Retinal pigment epithelial cell (primary cell): ENCODE data around the gene DHRS7B.

Experiments
- DNase-seq: peaks from one replicate; pipeline ENCODE4 v3.0.0-alpha.2; 2010; ENCODE audit warnings: low read depth
- H3K4me3 ChIP-seq: 2 replicates; pipeline ENCODE4 v1.5.1; 2011; ENCODE audit warnings: mild to moderate bottlenecking, low read length, control low read depth, moderate library complexity
- CTCF ChIP-seq: conservative IDR thresholded peaks from 2 replicates; pipeline ENCODE4 v1.5.1; 2011; ENCODE audit warnings: low read depth, low read length, control low read depth, inconsistent platforms

The DHRS7B gene

GRCh38 chr17:21177854-21178600 lies 51.3 kb downstream of the DHRS7B start:
- no peak for TF ChIP-seq CTCF
- no peak overlapping the region for H3K4me3 ChIP-seq
- no peak for DNase-seq

- no peak overlapping the region for H3K4me3 ChIP-seq
- no peak for TF ChIP-seq CTCF
- DNase-seq: no peak
Measured at GRCh38 chr17:21183468-21183867, 56.7 kb downstream of the DHRS7B start.

GRCh38 chr17:21184570-21184969 lies 57.8 kb downstream of the DHRS7B start:
- DNase-seq: no peak
- H3K4me3 ChIP-seq: no peak overlapping the region
- no peak for TF ChIP-seq CTCF

- TF ChIP-seq CTCF: no peak
- no peak for DNase-seq
- no peak overlapping the region for H3K4me3 ChIP-seq
Measured at GRCh38 chr17:21185061-21185460, 58.3 kb downstream of the DHRS7B start.

- H3K4me3 ChIP-seq: no peak overlapping the region
- no peak for DNase-seq
- TF ChIP-seq CTCF: no peak
Measured at GRCh38 chr17:21186399-21187187, 59.8 kb downstream of the DHRS7B start.

DNA sequence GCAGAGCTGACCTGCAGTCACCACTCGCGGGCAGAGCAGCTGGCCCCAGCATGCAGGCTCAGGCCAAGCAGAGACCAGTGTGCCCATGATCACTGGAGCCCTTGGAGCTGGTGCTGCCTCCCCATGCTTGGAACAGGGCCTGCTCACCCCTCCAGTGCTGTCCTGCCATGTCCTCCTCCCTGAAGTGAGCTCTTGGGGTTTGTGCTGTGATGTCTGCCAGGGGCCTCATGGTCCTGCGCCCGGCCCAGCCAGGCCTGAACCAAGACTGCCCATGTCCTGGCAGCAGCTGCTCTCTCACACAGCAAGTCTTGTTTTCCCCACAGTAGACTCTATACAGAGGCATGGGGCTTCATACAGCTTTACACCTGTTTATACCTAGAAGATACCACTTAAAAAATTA lies 62.6 kb downstream of the DHRS7B start:
- no peak for DNase-seq
- no peak overlapping the region for H3K4me3 ChIP-seq
- no peak for TF ChIP-seq CTCF

GRCh38 chr17:21190078-21190477 lies 63.3 kb downstream of the DHRS7B start:
- no peak for DNase-seq
- TF ChIP-seq CTCF: no peak
- no peak overlapping the region for H3K4me3 ChIP-seq
